Activated effector memory CD4-positive, alpha-beta T cell treated with Interleukin-2 at 50 U/mL for 16 hours (primary cell): ENCODE measurements around the gene GPC4.

ENCODE experiments used
- DNase-seq: peaks from one replicate; pipeline ENCODE4 v3.0.0-alpha.2; 2020

Gene GPC4

GRCh38 chrX:133405498-133406185, 9.6 kb downstream of the GPC4 start:
- DNase-seq: no peak

DNA sequence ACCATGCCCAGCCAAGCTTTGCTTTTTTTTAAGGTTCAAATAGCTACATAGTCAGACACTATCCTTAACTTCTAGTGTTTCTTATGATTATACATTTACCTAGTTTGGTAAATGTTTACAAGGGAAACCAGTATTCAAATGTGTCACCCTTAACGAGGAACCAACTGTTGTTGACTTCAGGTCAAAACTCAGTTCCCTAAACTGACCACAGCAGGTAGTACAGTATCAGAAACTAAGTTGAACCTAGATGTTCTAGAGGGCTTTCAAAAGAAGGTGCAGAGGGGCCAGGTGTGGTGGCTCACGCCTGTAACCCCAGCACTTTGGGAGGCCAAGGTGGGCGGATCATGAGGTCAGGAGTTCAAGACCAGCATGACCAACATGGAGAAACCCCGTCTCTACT, 11.3 kb downstream of the GPC4 start:
- DNase-seq: no peak

GRCh38 chrX:133402830-133403625, 12.3 kb downstream of the GPC4 start:
- DNase-seq: no peak

- no peak for DNase-seq
Measured at GRCh38 chrX:133402042-133402453, 13.2 kb downstream of the GPC4 start.

DNA sequence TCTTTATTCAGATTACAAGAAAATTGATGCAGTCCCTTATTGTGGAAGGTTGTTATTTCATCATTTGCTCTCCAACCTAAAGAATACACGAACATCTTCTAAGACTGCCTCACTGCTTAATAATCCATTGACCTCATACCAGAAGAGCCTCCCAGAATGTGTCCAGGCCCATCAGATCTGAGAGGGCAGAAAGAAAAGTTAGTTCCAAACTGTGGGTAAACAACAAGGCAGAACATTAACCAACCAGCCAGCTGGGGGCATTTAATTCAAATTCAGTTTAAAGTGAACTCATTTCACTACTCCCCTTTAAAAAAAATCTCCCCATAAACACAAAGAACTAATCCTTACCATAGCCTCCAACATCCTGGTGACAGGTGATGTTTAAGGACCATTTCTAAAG, 13.8 kb downstream of the GPC4 start:
- DNase-seq: no peak

- no peak for DNase-seq
Measured at GRCh38 chrX:133399411-133399810, 15.9 kb downstream of the GPC4 start.

GRCh38 chrX:133394765-133395164, 20.5 kb downstream of the GPC4 start:
- DNase-seq: no peak

DNA sequence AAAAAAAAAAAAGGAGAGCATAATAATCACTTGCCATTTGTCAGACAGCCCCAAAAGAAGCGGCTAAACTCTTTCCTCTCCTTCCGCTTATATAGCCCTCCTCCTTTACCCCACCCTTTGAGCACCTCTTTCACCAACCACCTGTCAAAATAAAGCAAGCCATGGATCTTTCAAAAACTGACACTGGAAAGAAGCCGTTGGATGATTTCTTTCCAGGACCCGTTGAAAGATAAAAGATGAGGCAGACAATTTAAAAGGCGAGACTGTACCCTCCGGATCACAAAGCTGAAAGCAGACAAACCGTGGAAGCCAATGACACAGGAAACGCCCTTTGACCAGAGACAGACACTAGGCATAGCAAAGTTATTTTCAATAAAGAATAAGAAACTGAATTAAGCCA, 22.6 kb downstream of the GPC4 start:
- no peak for DNase-seq

GRCh38 chrX:133391111-133391510, 24.2 kb downstream of the GPC4 start:
- DNase-seq: no peak

DNA sequence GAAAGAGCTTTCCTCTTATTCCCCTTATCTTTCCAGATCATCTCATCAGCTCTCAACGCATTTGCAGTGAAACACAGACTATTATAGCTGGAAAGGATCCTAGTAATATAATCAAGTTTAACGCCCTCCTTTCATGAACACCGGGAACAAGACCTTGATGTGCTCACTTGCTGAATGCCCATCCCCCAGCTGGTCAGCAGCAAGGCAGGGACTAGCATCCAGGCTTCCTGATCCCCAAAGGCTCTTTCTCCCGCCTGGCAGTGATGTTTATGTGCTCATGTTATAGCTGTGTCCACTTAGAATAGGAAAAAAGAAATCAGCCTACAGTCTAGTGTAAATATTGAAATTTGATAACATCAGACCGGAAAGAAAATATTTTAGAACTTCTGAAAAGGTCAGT, 24.6 kb downstream of the GPC4 start:
- no peak for DNase-seq

DNA sequence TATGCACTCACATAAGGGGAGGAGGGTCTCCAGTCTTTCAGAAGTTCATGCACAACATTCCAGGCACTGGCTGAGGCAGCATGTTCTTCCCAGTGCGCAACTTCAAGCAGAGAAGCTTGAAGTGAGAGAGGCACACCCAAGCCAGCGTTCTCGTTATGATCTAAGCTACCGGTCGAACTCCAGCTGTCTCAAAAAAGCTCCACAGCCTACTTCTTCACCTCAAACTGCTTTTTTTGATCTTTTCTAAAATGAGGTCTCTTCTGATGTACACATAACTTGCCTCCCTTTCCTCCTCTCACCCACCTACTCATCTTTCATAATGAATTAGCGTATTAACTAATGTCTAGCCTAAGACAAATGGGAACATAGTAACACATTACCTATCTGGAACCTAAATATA, 25.3 kb downstream of the GPC4 start:
- no peak for DNase-seq

DNA sequence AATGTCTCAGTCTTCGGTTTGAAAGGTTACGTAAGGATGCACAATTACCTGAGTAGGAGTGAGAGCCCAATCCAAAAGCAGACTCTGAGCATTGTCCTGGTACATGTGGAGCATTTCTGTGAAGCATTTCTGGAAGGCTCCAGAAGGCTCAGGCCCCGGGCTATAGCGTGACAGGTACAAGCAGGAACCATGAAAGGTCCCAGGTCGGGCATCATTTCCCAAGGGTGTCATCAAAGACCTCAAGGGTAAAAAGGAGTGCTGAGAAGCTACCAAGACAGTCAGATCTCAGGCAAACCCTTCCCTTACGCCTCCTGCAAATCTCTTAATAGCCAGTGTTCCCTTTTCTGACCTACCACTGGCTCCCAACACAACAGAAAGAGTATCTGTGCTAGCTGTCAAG, 30.8 kb downstream of the GPC4 start:
- no peak for DNase-seq

DNA sequence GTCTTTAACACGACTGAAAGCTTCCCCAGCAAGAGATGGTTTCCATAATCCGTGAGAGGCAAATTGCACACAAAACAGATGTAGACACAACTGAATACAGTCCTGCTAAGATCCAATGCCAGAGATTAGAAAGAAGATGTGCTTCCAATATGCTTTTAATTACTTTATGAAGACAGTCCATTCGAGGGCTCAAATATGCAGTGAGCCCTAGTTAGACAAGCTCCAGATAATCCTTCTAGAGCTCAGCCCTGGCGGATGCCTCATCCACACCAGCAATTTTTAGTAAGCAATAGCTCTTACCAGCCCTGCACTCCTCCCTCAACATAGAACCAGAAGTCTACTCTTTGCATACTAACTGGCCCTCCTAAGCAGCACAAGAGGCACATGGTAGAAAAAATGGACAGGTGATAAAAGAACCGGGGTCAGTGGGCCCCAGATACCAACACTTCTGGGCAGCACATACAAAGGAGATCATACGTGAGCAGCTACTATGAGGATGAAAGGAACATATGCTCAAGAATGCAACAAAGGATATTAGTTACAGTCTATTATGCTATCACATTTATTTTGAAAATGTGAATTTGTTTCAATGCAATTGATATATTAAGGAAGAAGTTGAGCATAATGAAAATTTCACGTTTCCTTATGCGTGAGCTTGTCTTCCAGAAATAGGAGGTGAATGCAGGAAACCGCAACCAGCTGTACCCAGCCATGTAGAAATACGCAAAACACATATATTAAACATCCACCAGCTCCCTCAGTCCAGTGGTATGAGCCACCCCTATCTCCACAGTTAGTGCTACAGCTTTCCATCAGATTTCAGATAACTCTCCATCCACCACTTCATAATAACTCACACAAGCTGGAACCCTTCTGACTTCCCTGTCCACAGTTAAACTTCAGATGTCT, 34.3 kb downstream of the GPC4 start:
- no peak for DNase-seq

- DNase-seq: no peak
Measured at GRCh38 chrX:133376422-133376821, 38.9 kb downstream of the GPC4 start.

GRCh38 chrX:133375615-133376340, 39.5 kb downstream of the GPC4 start:
- DNase-seq: no peak

DNA sequence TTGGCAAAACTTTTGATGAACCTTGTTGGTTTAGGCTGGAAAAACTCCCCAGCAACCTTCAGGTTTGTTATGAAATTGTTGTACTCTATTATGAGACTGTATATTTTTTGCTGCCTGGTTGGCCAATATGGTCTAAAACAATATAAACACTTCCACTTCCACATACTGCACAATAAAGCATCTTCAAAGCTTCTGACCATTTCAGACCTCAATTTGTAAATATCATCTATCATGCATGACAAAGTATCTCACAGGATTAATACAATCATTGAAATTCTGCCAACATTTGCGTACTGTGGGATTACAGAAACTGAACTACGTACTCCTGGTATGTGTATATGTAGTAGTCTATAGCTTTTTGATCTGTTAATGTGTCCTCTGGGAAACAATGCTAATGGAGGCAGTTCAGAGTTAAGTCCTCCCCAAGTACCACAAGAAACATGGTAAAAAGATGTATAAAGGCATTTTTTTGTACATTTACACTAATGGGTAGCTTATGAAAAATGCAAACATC, 40.4 kb downstream of the GPC4 start:
- DNase-seq: no peak

GRCh38 chrX:133373386-133374079, 41.8 kb downstream of the GPC4 start:
- no peak for DNase-seq

- DNase-seq: no peak
Measured at GRCh38 chrX:133370696-133371275, 44.5 kb downstream of the GPC4 start.

GRCh38 chrX:133369065-133369464, 46.2 kb downstream of the GPC4 start:
- DNase-seq: no peak

DNA sequence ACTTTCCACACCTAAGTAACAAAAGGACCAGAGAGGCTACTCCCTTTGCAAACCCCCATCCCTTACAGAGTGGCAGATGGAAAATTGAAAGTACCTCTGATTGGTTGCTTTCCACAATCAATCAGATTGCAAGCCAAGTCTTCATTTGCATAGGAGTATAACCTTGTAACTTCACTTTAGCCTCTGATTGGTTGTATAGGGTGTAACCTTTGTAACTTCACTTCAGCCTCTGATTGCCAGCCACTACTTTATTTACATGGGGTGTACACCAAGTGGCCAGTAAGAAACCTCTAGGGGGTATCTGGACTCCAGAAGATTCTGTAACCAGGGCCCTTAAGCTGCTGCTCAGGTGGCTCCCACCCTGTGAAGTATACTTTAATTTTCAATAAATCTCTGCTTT, 48.6 kb downstream of the GPC4 start:
- no peak for DNase-seq

GRCh38 chrX:133365871-133366611, 49.2 kb downstream of the GPC4 start:
- DNase-seq: no peak
